CD4-positive, alpha-beta T cell treated with Interleukin-2 at 100 ng/mL for 4 hours (primary cell): ENCODE data around the gene DBR1.
"Not testable (repeated sequence)": the region's sequence is repeated elsewhere in the genome, so short reads cannot be mapped to it uniquely, and the experiment has no call there.

Experiments
- DNase-seq: peaks from one replicate; pipeline ENCODE4 v3.0.0-alpha.2; 2020; ENCODE audit warnings: low spot score

The DBR1 gene

GRCh38 chr3:138186221-138186620, 11.5 kb upstream of the DBR1 start:
- DNase-seq = no peak

DNA sequence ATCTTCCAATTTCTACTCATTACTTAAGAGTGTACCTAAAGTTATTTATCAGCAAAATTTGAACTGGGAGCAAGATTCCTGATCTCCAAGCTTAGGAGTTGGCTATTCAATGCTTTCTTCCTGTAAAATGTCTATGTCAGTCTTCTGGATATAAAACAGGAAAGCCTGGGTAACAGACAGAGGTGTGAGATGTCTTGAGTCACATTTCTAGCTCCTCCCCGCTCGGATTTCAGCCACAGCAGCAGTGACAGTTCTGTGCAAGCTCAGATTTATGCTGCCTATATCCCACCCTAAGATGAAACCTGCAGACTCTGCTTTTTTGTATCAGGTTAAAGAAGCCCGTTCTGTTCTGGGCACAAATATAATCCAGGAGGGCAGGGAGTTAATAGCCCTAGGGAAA, 10.3 kb upstream of the DBR1 start:
- DNase-seq = no peak

DNA sequence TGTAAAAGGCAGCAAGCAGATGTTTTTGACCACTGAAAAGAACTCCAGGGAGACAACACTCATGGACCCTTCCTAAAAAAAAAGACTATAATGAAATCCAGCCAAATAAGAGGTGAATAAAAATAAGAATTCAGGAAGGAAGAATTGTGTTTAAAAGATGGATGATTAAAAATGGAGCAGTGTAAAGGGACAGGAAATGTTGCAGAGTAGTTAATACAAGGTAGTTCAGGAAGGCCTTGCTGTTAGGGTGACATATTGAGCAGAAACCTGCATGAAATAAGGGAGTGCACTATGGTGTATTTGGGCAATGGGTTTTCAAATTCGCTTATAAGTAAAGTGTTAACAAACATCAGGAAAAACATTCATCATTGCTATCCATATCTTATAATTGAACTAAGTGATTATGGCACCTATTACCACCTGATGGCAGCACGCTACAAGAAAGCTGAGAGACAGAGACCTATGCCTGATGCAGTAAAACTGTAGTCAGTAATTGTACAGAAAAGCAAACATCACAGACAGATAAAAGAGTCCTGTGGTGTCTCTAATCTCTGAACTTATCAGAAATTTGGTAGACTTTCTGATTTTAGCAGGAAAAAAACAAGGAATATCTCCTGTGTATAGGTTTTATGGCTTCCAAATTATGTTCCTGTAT, 5.8 kb upstream of the DBR1 start:
- peak; percentile 50 for DNase-seq

GRCh38 chr3:138173769-138174420, 826 bp downstream of the DBR1 start:
- no peak for DNase-seq

DNA sequence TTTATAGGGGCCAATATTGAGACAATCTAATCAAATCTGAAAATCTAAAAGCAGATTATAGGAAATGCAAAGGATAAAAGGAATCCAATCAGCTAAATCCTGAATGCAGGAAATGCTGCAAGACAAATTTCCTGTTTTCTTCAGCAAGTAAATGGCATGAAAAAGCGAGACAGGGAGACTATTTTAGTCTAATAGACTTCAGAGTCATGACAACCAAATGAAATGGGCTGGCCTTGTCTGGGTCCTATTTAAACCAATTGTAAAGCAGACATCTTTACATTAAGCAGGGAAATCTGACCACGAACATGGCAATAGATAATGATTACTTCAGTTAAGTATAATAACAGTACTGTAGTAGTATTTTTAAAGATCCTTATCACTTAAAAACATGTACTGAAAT, 2.1 kb downstream of the DBR1 start:
- no peak for DNase-seq

DNA sequence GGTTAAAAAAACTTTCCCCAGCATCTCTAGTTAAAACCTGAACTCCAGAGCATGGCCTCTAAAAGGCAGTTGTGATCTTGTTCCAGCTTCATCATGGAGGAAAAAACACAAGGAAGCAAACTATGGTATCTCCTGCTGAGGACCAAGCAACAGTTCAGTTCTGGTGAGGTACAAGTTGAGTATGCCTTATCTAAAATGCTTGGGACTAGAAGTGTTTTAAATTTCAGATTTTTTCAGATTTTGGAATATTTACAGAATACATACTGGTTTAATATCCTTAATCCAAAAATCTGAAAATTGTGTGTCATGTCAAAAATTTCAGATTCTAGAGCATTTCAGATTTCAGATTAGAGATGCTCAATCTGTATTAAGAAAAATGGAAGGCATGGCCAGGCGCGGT, 9.7 kb downstream of the DBR1 start:
- DNase-seq = no peak

DNA sequence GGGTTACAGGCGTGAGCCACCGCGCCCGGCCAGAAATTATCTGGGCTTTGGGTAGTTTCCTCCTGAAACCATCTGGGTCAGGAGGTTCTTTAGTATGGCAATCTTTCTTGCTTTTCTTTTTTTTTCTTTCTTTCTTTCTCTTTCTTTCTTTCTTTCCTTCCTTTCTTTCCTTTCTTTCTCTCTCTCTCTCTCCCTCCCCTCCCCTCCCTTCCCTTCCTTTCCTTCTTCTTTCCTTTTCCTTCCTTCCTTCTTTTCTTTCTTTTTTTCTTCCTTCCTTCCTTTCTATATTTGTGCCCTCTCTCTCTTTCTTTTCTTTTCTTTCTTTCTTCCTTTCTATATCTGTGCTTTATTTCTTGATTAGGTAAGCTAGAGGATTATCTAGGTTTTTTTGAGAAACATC, 17.0 kb downstream of the DBR1 start:
- no peak for DNase-seq

DNA sequence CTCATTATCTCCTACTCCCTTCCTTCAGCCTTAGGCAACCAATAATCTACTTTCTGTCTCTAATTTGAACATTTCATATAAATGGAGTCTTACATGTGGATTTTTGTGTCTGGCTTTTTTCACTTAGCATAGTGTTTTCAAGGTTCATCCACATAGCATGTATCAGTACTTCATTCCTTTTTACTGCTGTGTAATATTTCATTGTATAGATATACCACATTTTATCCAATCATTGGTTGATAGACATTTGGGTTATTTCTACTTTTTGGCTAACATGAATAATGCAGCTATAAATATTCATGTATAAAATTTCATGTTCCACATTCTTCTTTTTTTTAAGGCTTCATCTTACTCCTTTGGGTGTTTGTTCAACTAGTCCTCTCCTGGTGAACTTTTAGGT, 20.2 kb downstream of the DBR1 start:
- DNase-seq = no peak

- DNase-seq = no peak
These were observed 26.2 kb downstream of the DBR1 start for GRCh38 chr3:138148503-138148902.

- not testable (repeated sequence) for DNase-seq
These were observed 32.5 kb downstream of the DBR1 start for GRCh38 chr3:138142181-138142580.

- DNase-seq = no peak
These were observed 33.8 kb downstream of the DBR1 start for GRCh38 chr3:138140940-138141339.

DNA sequence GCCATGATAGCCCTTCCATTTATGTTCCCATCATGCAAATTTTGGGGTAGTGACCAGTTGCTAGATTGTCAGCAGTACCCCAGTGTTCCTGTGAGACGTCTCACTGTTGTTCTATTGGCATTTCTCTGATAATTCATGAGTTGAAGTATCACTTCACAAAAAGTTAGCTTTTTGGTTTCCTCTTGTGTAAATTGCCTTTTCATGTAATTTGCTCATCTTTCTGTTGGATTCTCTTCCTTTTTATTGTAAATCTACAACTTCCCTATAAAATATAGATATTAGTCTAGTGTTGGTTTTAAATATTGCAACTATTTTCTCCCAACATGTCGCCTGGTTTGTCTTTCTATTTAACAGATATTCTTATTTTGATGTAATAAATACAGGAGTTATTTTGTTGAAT, 35.0 kb downstream of the DBR1 start:
- DNase-seq = no peak

DNA sequence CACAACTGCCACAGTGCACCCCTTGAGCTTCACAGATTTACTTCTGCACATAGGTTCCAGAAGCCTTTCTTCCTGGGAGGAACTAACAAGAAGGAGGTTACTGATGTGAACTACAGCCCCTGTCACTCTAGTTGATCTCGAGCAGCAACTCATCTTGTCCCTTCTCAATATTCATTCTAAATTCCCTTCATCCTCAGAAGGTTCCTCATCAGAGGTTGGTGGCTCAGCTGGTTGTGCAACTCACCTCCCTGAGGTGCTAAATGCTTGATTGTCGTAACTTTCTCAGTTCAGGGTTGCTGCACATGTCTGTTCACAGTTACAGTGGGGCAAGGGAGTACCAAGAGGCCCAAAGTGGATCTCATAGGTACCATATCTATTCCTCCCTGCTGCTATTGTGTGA, 36.9 kb downstream of the DBR1 start:
- no peak for DNase-seq

- no peak for DNase-seq
These were observed 38.5 kb downstream of the DBR1 start for GRCh38 chr3:138136201-138136600.

GRCh38 chr3:138135833-138136194, 38.9 kb downstream of the DBR1 start:
- DNase-seq = no peak

- no peak for DNase-seq
These were observed 39.4 kb downstream of the DBR1 start for GRCh38 chr3:138135146-138135832.

GRCh38 chr3:138132239-138132638, 42.5 kb downstream of the DBR1 start, which contains the start of gene A4GNT:
A4GNT (minus strand) TSS chr3:138132390; CDS start chr3:138131256, 1,134 bp downstream.
- DNase-seq = no peak

DNA sequence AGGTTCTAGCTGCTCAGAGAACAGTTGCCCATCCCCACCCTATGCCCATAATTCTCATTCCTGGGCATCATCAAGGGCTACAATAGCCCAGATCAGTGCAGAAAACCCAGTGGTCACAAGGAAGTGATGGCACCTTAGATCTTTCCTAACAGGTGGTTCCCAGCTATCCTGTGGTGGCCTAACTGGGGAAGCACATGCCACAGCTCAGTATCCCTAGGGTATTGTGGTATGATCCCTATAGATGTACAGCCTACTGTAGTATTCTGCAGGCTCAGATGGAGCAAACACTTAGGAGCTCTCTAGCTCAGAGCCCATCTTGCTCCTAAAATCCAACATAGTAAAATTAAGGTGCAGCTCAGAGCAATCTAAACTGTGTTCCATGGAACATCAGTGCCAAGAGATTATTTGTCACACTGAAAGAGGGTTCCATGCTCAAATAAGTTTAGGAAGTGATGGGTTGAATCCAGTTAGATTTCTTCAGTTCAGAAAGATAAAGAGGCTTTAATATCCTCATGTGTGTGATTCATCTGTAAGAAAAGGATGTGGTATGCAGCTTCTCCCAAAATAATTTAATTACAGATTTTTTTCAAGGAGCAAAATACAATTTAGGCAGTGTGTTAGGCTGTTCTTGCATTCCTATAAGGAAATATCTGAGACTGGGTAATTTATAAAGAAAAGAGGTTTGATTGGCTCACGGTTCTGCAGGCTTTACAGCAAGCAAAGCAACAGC, 46.9 kb downstream of the DBR1 start:
- no peak for DNase-seq

- no peak for DNase-seq
These were observed 49.0 kb downstream of the DBR1 start for GRCh38 chr3:138125548-138126221.

DNA sequence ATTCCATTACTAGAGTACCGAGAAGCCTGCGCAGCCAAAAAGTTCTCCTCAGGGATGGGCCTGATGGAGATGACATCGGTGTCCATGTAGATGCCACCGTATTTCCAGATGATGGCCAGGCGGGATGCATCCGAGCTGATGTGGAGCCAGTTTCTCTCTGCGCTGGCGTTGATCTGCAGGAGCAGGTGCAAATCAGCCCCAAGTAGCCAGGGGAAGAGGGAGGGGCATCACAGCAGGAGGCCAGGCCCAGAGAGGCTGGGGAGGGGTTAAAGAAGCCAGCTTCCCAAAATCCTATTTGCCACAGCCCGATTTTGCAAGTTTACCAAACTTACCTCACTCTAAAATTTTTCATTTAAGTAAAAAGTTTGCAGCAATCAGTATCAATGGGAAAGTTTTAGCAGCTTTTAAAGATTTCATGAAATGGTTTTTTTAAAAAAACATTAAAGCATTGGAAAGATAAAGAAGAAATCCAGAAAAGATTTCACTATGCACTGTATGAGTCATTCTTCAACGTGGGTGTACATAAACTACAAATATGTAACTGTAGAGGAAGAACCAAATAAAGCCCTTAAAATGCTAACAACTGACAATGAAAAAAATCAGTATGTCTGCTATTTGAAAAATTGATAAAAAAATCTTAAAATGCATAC, 49.9 kb downstream of the DBR1 start:
- no peak for DNase-seq

- DNase-seq = no peak
These were observed 50.5 kb downstream of the DBR1 start for GRCh38 chr3:138124188-138124587.

DNA sequence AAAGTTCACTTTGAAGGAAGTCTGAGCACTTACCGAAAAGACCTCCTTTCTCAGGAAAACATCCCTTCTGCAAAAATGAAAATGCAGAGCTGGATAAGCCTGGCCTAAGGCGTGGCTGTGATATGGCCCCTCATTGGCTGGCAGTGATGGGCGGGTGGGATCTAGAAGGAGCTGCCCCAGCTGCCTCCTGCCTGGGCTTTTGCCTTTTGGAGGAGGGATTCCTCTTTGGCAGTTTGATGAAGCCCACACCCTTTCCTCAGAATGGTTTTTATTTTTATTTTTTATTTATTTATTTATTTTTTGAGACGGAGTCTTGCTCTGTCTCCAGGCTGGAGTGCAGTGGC, 55.3 kb downstream of the DBR1 start:
- no peak for DNase-seq
